ENCODE data around the gene HDGFL2. TPM values are rescaled to one million over a fixed set of nuclear protein-coding genes. Genes with fewer than 3 reads are reported as not detected.

Gene HDGFL2
- total and polyA plus RNA-seq, 4 donors = 36.5 to 47.0 (median 38.8) TPM

DNA sequence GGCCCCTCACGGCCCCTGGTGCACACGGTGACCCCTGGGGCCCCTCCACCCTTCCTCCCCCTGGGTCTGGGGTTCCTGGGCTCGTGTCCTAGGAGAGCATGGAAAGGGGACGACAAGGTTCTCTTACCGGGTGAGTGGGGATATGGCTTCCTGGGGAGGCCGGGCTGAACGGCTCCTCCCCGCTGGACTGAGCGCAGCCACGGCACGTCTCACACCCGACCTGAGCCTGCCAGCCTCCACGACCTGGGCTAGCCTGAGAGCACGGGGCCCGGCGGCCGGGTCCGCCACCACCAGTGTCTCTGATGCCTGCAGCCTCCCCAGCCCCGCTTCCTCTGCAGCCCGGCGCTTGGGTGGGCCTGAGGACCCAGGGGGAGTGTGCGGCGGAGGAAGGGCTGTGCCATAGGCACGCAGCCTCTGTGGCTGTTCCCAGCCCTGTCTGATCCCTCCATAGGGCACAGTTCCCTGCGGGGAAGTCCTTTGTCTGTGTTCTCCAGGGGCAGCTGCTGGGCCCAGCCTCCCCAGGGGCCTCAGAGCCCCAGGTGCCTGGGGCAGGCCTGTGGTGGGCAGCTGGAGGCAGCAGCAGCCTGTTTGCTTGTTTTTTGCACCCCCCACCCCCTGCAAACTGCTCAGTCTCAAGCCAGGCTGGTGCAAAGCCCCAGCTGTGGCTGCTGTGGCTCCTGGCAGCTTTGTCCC is 31.2 kb downstream of the HDGFL2 start:
- Histone ChIP-seq H3K9ac (ENCODE audit: insufficient read depth in 1 of 2, low read length in 2 of 2) (no peak overlapping the region), H3K36me3 (ENCODE audit: control insufficient read depth in 4 of 4, insufficient read depth in 4 of 4, low read length in 4 of 4) (peaks cover 0 to 60% (median 7%) of the 10 kb centered on the region in 4 donors), H3K9me3 (ENCODE audit: control insufficient read depth in 4 of 4, insufficient read depth in 3 of 4, low read length in 3 of 4) (no peaks in the 10 kb centered on the region), H3K4me3 (no peak overlapping the region), H3K4me1 (ENCODE audit: control insufficient read depth in 5 of 5, insufficient read depth in 5 of 5, low read length in 5 of 5) (no peaks in the 10 kb centered on the region), H3K27ac (ENCODE audit: low read depth in 1 of 2, low read length in 1 of 2) (no peak overlapping the region), H3K27me3 (ENCODE audit: control insufficient read depth in 3 of 3, insufficient read depth in 3 of 3, low read length in 2 of 3) (no peaks in the 10 kb centered on the region)
- ATAC-seq (ENCODE audit: insufficient read depth, low FRiP score) = no peak
- DNase-seq = no peak
- TF ChIP-seq CTCF (IDR thresholded peaks at IDR 0.05; ENCODE audit: control extremely low read depth, extremely low read depth) = no peak
- 91 to 92% methylated on average over 25 of the region's 25 CpGs for WGBS, 2 donors

- DNase-seq = no peak
- Histone ChIP-seq H3K36me3 (ENCODE audit: control insufficient read depth in 4 of 4, insufficient read depth in 4 of 4, low read length in 4 of 4) (peaks cover 0 to 55% (median 6%) of the 10 kb centered on the region in 4 donors), H3K9me3 (ENCODE audit: control insufficient read depth in 4 of 4, insufficient read depth in 3 of 4, low read length in 3 of 4) (no peaks in the 10 kb centered on the region), H3K27ac (ENCODE audit: low read depth in 1 of 2, low read length in 1 of 2) (no peak overlapping the region), H3K27me3 (ENCODE audit: control insufficient read depth in 3 of 3, insufficient read depth in 3 of 3, low read length in 2 of 3) (no peaks in the 10 kb centered on the region), H3K9ac (ENCODE audit: insufficient read depth in 1 of 2, low read length in 2 of 2) (no peak overlapping the region), H3K4me1 (ENCODE audit: control insufficient read depth in 5 of 5, insufficient read depth in 5 of 5, low read length in 5 of 5) (no peaks in the 10 kb centered on the region), H3K4me3 (no peak overlapping the region)
- no peak for ATAC-seq (ENCODE audit: insufficient read depth, low FRiP score)
- no peak for TF ChIP-seq CTCF (IDR thresholded peaks at IDR 0.05; ENCODE audit: control extremely low read depth, extremely low read depth)
- 94 to 95% methylated on average over 10 of the region's 10 CpGs for WGBS, 2 donors
These were observed 31.7 kb downstream of the HDGFL2 start for GRCh38 chr19:4503825-4504170.

DNA sequence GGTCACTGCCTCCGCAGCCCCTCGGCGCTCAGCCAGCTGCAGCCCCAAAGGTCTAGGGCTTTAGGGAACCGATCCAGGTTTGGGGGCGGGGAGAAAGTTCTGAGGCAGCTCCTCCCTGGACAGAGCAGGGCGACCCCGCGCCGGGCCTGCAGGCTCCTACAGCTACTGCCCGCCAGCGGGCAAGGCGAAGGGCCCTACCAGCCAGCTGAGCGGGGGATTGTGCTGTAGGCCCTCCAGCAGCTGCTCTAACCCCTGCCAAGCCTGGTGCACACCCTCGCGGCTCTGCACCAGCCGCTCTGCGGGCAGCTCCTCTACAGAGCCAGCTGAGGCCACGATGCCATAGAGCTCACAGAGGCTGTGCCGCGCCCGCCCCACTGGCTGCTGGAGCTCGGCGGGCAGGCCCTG is 32.2 kb downstream of the HDGFL2 start:
- Histone ChIP-seq H3K9me3 (ENCODE audit: control insufficient read depth in 4 of 4, insufficient read depth in 3 of 4, low read length in 3 of 4) (no peaks in the 10 kb centered on the region), H3K27me3 (ENCODE audit: control insufficient read depth in 3 of 3, insufficient read depth in 3 of 3, low read length in 2 of 3) (no peaks in the 10 kb centered on the region), H3K27ac (ENCODE audit: low read depth in 1 of 2, low read length in 1 of 2) (no peak overlapping the region), H3K4me3 (no peak overlapping the region), H3K4me1 (ENCODE audit: control insufficient read depth in 5 of 5, insufficient read depth in 5 of 5, low read length in 5 of 5) (no peaks in the 10 kb centered on the region), H3K9ac (ENCODE audit: insufficient read depth in 1 of 2, low read length in 2 of 2) (no peak overlapping the region), H3K36me3 (ENCODE audit: control insufficient read depth in 4 of 4, insufficient read depth in 4 of 4, low read length in 4 of 4) (peaks cover 0 to 53% (median 6%) of the 10 kb centered on the region in 4 donors)
- no peak for TF ChIP-seq CTCF (IDR thresholded peaks at IDR 0.05; ENCODE audit: control extremely low read depth, extremely low read depth)
- DNase-seq = no peak
- WGBS, 2 donors = 94% methylated on average over 23 of the region's 23 CpGs
- ATAC-seq (ENCODE audit: insufficient read depth, low FRiP score) = no peak

Measured in lung (tissue), 12 donors.